ENCODE data around the gene DLG2.

DNA sequence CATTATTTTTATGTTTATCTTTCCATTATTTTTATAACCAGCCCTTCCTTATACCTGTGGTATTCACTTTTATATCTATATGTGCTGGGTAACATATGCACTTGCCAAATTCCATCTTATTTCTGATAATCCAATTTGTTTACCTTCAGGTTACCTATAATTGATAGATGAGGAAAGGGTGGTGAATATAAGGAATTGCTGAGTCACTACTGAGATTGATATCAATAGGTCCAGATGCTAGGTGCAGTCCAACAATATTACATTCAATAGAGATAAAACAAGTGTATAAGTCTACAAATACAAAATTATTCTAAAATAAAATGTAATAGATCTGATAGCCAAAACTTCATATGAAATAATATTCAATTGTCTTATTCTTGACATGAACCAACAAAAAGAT is 1582.0 kb downstream of the DLG2 start:
- no peak for TF ChIP-seq CTCF (IDR thresholded peaks at IDR 0.05)
- no peak for TF ChIP-seq POLR2A (IDR thresholded peaks at IDR 0.05)
